ENCODE results near the gene CD3E. TPM values are rescaled to one million over a fixed set of nuclear protein-coding genes. Genes with fewer than 3 reads are reported as not detected.

CD3E gene
- total and polyA plus RNA-seq, 2 donors from 2014 or later, result 2.2 to 14.3 TPM

GRCh38 chr11:118295815-118296454 lies 8.6 kb upstream of the CD3E start:
- H3K9ac ChIP-seq (ENCODE audit: low read length in 3 of 3), result no peak overlapping the region
- no peaks in the 10 kb centered on the region for H3K4me1 ChIP-seq (ENCODE audit: control insufficient read depth in 2 of 3, insufficient read depth in 2 of 3, low read depth in 1 of 3, low read length in 3 of 3)
- intact Hi-C loops (cut with DNase I), result no loop called here
- H3K4me3 ChIP-seq (ENCODE audit: low read length in 3 of 3), result no peak overlapping the region
- no peak for FAIRE-seq
- no peaks in the 10 kb centered on the region for H3K36me3 ChIP-seq (ENCODE audit: control insufficient read depth in 2 of 3, insufficient read depth in 3 of 3, low read length in 3 of 3)
- DNase-seq, result peak in 1 of 5 donors; percentile 37
- H3K27ac ChIP-seq (ENCODE audit: low read depth in 2 of 2, low read length in 2 of 2), result no peak overlapping the region
- TF ChIP-seq CTCF (IDR thresholded peaks at IDR 0.05; ENCODE audit: borderline replicate concordance, extremely low read depth, insufficient read depth), result peak; percentile 37
- no peaks in the 10 kb centered on the region for H3K9me3 ChIP-seq (ENCODE audit: control insufficient read depth in 2 of 3, insufficient read depth in 1 of 3, low read length in 3 of 3)
- H3K27me3 ChIP-seq (ENCODE audit: control insufficient read depth, insufficient read depth, low read length), result no peaks in the 10 kb centered on the region

GRCh38 chr11:118301600-118302195 lies 2.8 kb upstream of the CD3E start:
- H3K27me3 ChIP-seq (ENCODE audit: control insufficient read depth, insufficient read depth, low read length), result no peaks in the 10 kb centered on the region
- H3K36me3 ChIP-seq (ENCODE audit: control insufficient read depth in 2 of 3, insufficient read depth in 3 of 3, low read length in 3 of 3), result no peaks in the 10 kb centered on the region
- FAIRE-seq, result no peak
- DNase-seq, result no peak
- H3K27ac ChIP-seq (ENCODE audit: low read depth in 2 of 2, low read length in 2 of 2), result no peak overlapping the region
- no peaks in the 10 kb centered on the region for H3K4me1 ChIP-seq (ENCODE audit: control insufficient read depth in 2 of 3, insufficient read depth in 2 of 3, low read depth in 1 of 3, low read length in 3 of 3)
- intact Hi-C loops (cut with DNase I), result no loop called here
- H3K9me3 ChIP-seq (ENCODE audit: control insufficient read depth in 2 of 3, insufficient read depth in 1 of 3, low read length in 3 of 3), result no peaks in the 10 kb centered on the region
- no peak overlapping the region for H3K9ac ChIP-seq (ENCODE audit: low read length in 3 of 3)
- no peak overlapping the region for H3K4me3 ChIP-seq (ENCODE audit: low read length in 3 of 3)
- TF ChIP-seq CTCF (IDR thresholded peaks at IDR 0.05; ENCODE audit: borderline replicate concordance, extremely low read depth, insufficient read depth), result no peak

DNA sequence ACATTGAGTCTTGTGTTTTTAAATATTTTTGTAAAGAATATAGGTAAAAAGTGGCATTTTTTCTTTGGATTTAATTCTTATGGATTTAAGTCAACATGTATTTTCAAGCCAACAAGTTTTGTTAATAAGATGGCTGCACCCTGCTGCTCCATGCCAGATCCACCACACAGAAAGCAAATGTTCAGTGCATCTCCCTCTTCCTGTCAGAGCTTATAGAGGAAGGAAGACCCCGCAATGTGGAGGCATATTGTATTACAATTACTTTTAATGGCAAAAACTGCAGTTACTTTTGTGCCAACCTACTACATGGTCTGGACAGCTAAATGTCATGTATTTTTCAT lies 333 bp upstream of the CD3E start:
- no peak for FAIRE-seq
- Histone ChIP-seq H3K4me3 (ENCODE audit: low read length in 3 of 3) (no peak overlapping the region), H3K27me3 (ENCODE audit: control insufficient read depth, insufficient read depth, low read length) (no peaks in the 10 kb centered on the region), H3K4me1 (ENCODE audit: control insufficient read depth in 2 of 3, insufficient read depth in 2 of 3, low read depth in 1 of 3, low read length in 3 of 3) (no peaks in the 10 kb centered on the region), H3K27ac (ENCODE audit: low read depth in 2 of 2, low read length in 2 of 2) (no peak overlapping the region), H3K9me3 (ENCODE audit: control insufficient read depth in 2 of 3, insufficient read depth in 1 of 3, low read length in 3 of 3) (no peaks in the 10 kb centered on the region), H3K36me3 (ENCODE audit: control insufficient read depth in 2 of 3, insufficient read depth in 3 of 3, low read length in 3 of 3) (no peaks in the 10 kb centered on the region), H3K9ac (ENCODE audit: low read length in 3 of 3) (no peak overlapping the region)
- intact Hi-C loops (cut with DNase I), result no loop called here
- DNase-seq, result no peak
- TF ChIP-seq CTCF (IDR thresholded peaks at IDR 0.05; ENCODE audit: borderline replicate concordance, extremely low read depth, insufficient read depth), result no peak
